K562 (cell line): ENCODE data around the gene KCNAB1. TPM values are rescaled to one million over a fixed set of nuclear protein-coding genes. Genes with fewer than 3 reads are reported as not detected.

Source experiments
- ATAC-seq: fragments of 200-7000 bp; cut with Tn5 transposase; 3 replicates; pipeline ENCODE4 v1.9.1; 2020; ENCODE audit warnings: moderate library complexity
- BruUV-seq: library from RNA; stranded (reverse); fragments of 400-500 nt; replicated peaks from 2 replicates; lab custom pipeline; 2021; lab: Mats Ljungman, UMichigan
- CTCF ChIA-PET: fragments of 300-600 bp; formaldehyde crosslinking; extraction: SDS; loops from one replicate; lab custom pipeline; 2021; ENCODE audit warnings: low intra/inter-chr PET ratio; lab: Yijun Ruan, JAX
- POLR2A ChIA-PET: fragments of 300-600, 350-650 bp; sonication (Branson Sonifier 250); formaldehyde crosslinking; extraction: SDS; loops from one replicate; lab custom pipeline; 2021; ENCODE audit warnings: antibody characterized with exemption, inconsistent platforms; lab: Yijun Ruan, JAX
- DNase-seq, 4 experiments: peaks; one replicate each; pipeline versions ENCODE4 v3.0.0 to v3.0.0-alpha.2; 2011 to 2018; ENCODE audit warnings: low spot score in 3 of 4, mixed read lengths in 3 of 4; ENCODE audit errors: extremely low read depth in 1 of 4
- FAIRE-seq: peaks from 2 replicates; lab custom pipeline; 2011; peaks lifted over from hg19 to GRCh38; lab: Jason Lieb, UNC
- H2AFZ ChIP-seq: 2 replicates; pipeline ENCODE4 v1.6.0; 2011; ENCODE audit warnings: low read depth, low read length, control low read depth, inconsistent platforms
- H3K27ac ChIP-seq: fragments of 200-600 bp; 3 replicates; pipeline ENCODE4 v1.8.0; 2011; ENCODE audit warnings: low read depth, mild to moderate bottlenecking, control low read depth, inconsistent platforms, low read length, moderate library complexity, mixed read lengths; ENCODE audit errors: extremely low read depth
- H3K27me3 ChIP-seq, 2 experiments: fragments of 300-600 bp in 1 of 2; 2 replicates in 1 of 2; 3 replicates in 1 of 2; pipeline versions ENCODE4 v1.6.0 to v1.8.0; 2011; ENCODE audit warnings: inconsistent platforms in 2 of 2, low read length in 2 of 2, mild to moderate bottlenecking in 1 of 2, mixed read lengths in 1 of 2, moderate library complexity in 1 of 2; ENCODE audit not compliant: control insufficient read depth in 2 of 2, insufficient read depth in 2 of 2
- H3K36me3 ChIP-seq: fragments of 300-600 bp; 3 replicates; pipeline ENCODE4 v1.8.0; 2011; ENCODE audit warnings: mild to moderate bottlenecking, low read length, inconsistent platforms; ENCODE audit not compliant: control insufficient read depth, insufficient read depth
- H3K4me1 ChIP-seq, 2 experiments: fragments of 200-600 bp in 1 of 2; replicated peaks in 1 of 2; 2 replicates in 1 of 2; 3 replicates in 1 of 2; pipeline versions ENCODE4 v1.5.1 to v1.8.0; 2011; ENCODE audit warnings: inconsistent platforms in 2 of 2, low read length in 2 of 2, mild to moderate bottlenecking in 1 of 2, mixed read lengths in 1 of 2, moderate library complexity in 1 of 2; ENCODE audit not compliant: control insufficient read depth in 2 of 2, insufficient read depth in 2 of 2
- H3K4me2 ChIP-seq: 2 replicates; pipeline ENCODE4 v1.6.1; 2011; ENCODE audit warnings: low read length, control low read depth, inconsistent platforms, mixed read lengths; ENCODE audit not compliant: insufficient read depth
- H3K4me3 ChIP-seq: fragments of 200-600 bp; sonication (generic), shearing (Covaris generic); 2 replicates; pipeline ENCODE4 v1.5.1; 2016; ENCODE audit warnings: control low read depth, inconsistent platforms
- H3K79me2 ChIP-seq: fragments of 200-600 bp; 3 replicates; pipeline ENCODE4 v1.8.0; 2011; ENCODE audit warnings: low read length, inconsistent platforms; ENCODE audit not compliant: control insufficient read depth, insufficient read depth
- H3K9ac ChIP-seq, 2 experiments: 2 replicates each; pipeline versions ENCODE4 v1.6.0 to v1.6.1; 2011; ENCODE audit warnings: low read depth in 2 of 2, low read length in 2 of 2, control low read depth in 1 of 2, inconsistent platforms in 1 of 2, mild to moderate bottlenecking in 1 of 2, mixed read lengths in 1 of 2; ENCODE audit not compliant: insufficient read depth in 1 of 2
- H3K9me1 ChIP-seq: one replicate; pipeline ENCODE4 v1.6.0; 2011; ENCODE audit warnings: inconsistent platforms, mild to moderate bottlenecking, low read length, moderate library complexity; ENCODE audit not compliant: control insufficient read depth, insufficient read depth
- H3K9me3 ChIP-seq: replicated peaks from 2 replicates; pipeline ENCODE4 v1.5.1; 2011; ENCODE audit warnings: low read depth, low read length, inconsistent platforms; ENCODE audit not compliant: control insufficient read depth, insufficient read depth
- H4K20me1 ChIP-seq: replicated peaks from 2 replicates; pipeline ENCODE4 v1.6.1; 2011; ENCODE audit warnings: low read length, inconsistent platforms, mixed read lengths; ENCODE audit not compliant: control insufficient read depth, insufficient read depth
- JUNB ChIP-seq: fragments of 450-650 bp; formaldehyde crosslinking; conservative IDR thresholded peaks from 2 replicates; pipeline ENCODE4 v1.4.0; 2020; ENCODE audit warnings: mild to moderate bottlenecking
- MNT ChIP-seq, 2 experiments: fragments of 450-650 bp; conservative IDR thresholded peaks; 2 replicates each; pipeline ENCODE4 v1.6.1; 2017; ENCODE audit warnings: mild to moderate bottlenecking in 2 of 2, moderate library complexity in 2 of 2
- NFE2L1 ChIP-seq: fragments of 450-650 bp; IDR thresholded peaks from 2 replicates; pipeline ENCODE4 v1.6.1; 2016; ENCODE audit warnings: missing genetic modification characterization, low read depth, mild to moderate bottlenecking, missing compliant biosample characterization, moderate library complexity, borderline replicate concordance
- SOX6 ChIP-seq: fragments of 450-650 bp; IDR thresholded peaks from 2 replicates; pipeline ENCODE4 v1.6.1; 2014; ENCODE audit warnings: mild to moderate bottlenecking
- ZBTB33 ChIP-seq: sonication (generic); formaldehyde crosslinking; IDR thresholded peaks from 2 replicates; pipeline ENCODE4 v1.8.1; 2023; ENCODE audit warnings: mild to moderate bottlenecking, missing genetic modification reagents
- ZBTB49 ChIP-seq: sonication (generic); formaldehyde crosslinking; IDR thresholded peaks from 2 replicates; pipeline ENCODE4 v1.8.0; 2022; ENCODE audit warnings: missing genetic modification reagents, mild to moderate bottlenecking, borderline replicate concordance
- ZFP1 ChIP-seq: fragments of 450-650 bp; formaldehyde crosslinking; IDR thresholded peaks from 2 replicates; pipeline ENCODE4 v1.4.0; 2020; ENCODE audit warnings: mild to moderate bottlenecking, mixed read lengths
- ZNF239 ChIP-seq: fragments of 250-450 bp; sonication (Bioruptor Pico); IDR thresholded peaks from 2 replicates; pipeline ENCODE4 v1.4.0; 2020; ENCODE audit warnings: mild to moderate bottlenecking
- WGBS: fragments of 100-300 bp; shearing (Covaris generic); methylation state at CpG from one replicate; pipeline ENCODE4 v1.1.6; 2016; ENCODE audit warnings: low coverage, mixed read lengths; ENCODE audit not compliant: insufficient coverage; ENCODE audit errors: missing lambda C conversion rate; 5-methylcytosine and 5-hydroxymethylcytosine counted together
- in situ Hi-C: fragments of 300-500 bp; cut with MboI; formaldehyde crosslinking; loops from 4 replicates; pipeline ENCODE4 v1.15.0; 2018; ENCODE audit warnings: inconsistent platforms, mixed read lengths
- intact Hi-C: fragments of 100-400 bp; cut with micrococcal nuclease; formaldehyde crosslinking; loops from 2 replicates; pipeline ENCODE4 v1.14.2; 2022
- polyA plus RNA-seq, 8 experiments: library from polyadenylated mRNA; depleted of rRNA in 4 of 8; stranded (reverse) in 5 of 8; unstranded in 3 of 8; fragments of >200 nt; fragmentation: Nextera tagmentation in 2 of 8; fragmentation: Illumina TruSeq in 1 of 8; extraction: Ambion mirVana in 2 of 8; extraction: Trizol in 1 of 8; gene quantifications; 2 replicates each; pipeline versions ENCODE4 v1.2.1 to v1.2.3, GENCODE V29; 2011 to 2014; ENCODE audit warnings: inconsistent platforms in 1 of 8, missing spikeins in 1 of 8
- total RNA-seq, 7 experiments: library from RNA; depleted of rRNA in 6 of 7; stranded (reverse); fragments of >200 nt in 6 of 7; fragmentation: Illumina TruSeq in 2 of 7; extraction: Trizol in 2 of 7; gene quantifications; 2 replicates each; pipeline versions ENCODE4 v1.2.1 to v1.2.3, GENCODE V29; 2011 to 2021; ENCODE audit warnings: low replicate concordance in 1 of 7

KCNAB1 gene
- total and polyA plus RNA-seq, 9 of the 15 experiments (the other 6 are each of a cell fraction or from before 2014, with no cell fraction given) = 0.14 to 1.2 (median 0.51) TPM

GRCh38 chr3:156429125-156429524, 308.7 kb downstream of the KCNAB1 start:
- Histone ChIP-seq H3K4me2 (no peak overlapping the region), H3K9ac (no peak overlapping the region), H4K20me1 (no peaks in the 10 kb centered on the region), H3K9me1 (no peaks in the 10 kb centered on the region), H3K4me3 (no peak overlapping the region), H3K27ac (no peak overlapping the region), H2AFZ (no peak overlapping the region)
- ChIA-PET CTCF (no interaction called here), POLR2A (no interaction called here)
- no peak for DNase-seq
- no TSS peak for BruUV-seq
- intact Hi-C loops = no loop called here
- TF ChIP-seq SOX6 (no peak), ZNF239 (no peak)
- TF ChIP-seq, all 486 proteins: peak for 0
- Histone ChIP-seq H3K27me3 (peaks cover 2 to 12% of the 10 kb centered on the region in 2 experiments; a peak in 3 of 5 replicates), H3K9me3 (no peaks in the 10 kb centered on the region), H3K79me2 (no peaks in the 10 kb centered on the region), H3K36me3 (no peaks in the 10 kb centered on the region), H3K4me1 (no peaks in the 10 kb centered on the region)
- 0% methylated on average over 4 of the region's 4 CpGs for WGBS
- in situ Hi-C loops = no loop called here
- ATAC-seq = no peak
- no peak for FAIRE-seq

- Histone ChIP-seq H3K36me3 (no peaks in the 10 kb centered on the region), H3K9ac (no peak overlapping the region), H3K27ac (no peak overlapping the region), H2AFZ (no peak overlapping the region), H3K9me3 (no peaks in the 10 kb centered on the region), H3K4me3 (no peak overlapping the region), H4K20me1 (no peaks in the 10 kb centered on the region), H3K27me3 (peaks cover 2 to 12% of the 10 kb centered on the region in 2 experiments; a peak in 3 of 5 replicates), H3K9me1 (no peaks in the 10 kb centered on the region), H3K4me2 (no peak overlapping the region), H3K4me1 (no peaks in the 10 kb centered on the region), H3K79me2 (no peaks in the 10 kb centered on the region)
- ChIA-PET POLR2A (interaction anchor here (0.9 to 1.4 kb wide), 3 partner anchors 9 to 18 kb away, joined by 3 to 5 read pairs (median 3); no protein-coding TSS in a partner anchor), CTCF (no interaction called here)
- no peak for DNase-seq
- no TSS peak for BruUV-seq
- ATAC-seq = no peak
- no peak for FAIRE-seq
- intact Hi-C loops = no loop called here
- in situ Hi-C loops = no loop called here
- WGBS = 3% methylated on average over 3 of the region's 4 CpGs
- TF ChIP-seq ZBTB33 (CRISPR knock-in tag) (no peak), NFE2L1 (no peak), MNT (conservative IDR thresholded peaks at IDR 0.05) (no peak), JUNB (CRISPR knock-in tag) (no peak), ZFP1 (no peak), ZBTB49 (CRISPR knock-in tag) (no peak)
These were observed 311.2 kb downstream of the KCNAB1 start for GRCh38 chr3:156431334-156432124.
